ENCODE measurements around the gene THBD.

Gene THBD

DNA sequence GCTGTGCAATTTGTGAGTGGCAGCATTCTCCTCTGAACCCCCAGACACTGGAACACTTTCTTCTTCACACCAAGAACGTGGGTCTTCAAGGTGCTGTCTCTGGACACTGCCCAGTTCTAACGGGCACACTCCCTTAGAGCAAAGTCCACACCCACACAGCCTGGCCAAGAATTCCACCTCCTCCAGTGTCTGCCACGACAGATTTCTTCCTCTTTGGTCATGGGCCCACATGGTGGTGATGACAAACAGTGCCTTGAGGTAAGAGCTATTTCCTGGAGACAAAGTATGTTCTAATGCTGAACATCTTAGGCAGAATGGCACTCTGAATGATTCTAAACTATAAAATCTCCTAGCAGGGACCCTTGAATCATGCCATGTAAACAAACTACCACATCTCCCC is 39.8 kb downstream of the THBD start:
- TF ChIP-seq, protein P1, sequence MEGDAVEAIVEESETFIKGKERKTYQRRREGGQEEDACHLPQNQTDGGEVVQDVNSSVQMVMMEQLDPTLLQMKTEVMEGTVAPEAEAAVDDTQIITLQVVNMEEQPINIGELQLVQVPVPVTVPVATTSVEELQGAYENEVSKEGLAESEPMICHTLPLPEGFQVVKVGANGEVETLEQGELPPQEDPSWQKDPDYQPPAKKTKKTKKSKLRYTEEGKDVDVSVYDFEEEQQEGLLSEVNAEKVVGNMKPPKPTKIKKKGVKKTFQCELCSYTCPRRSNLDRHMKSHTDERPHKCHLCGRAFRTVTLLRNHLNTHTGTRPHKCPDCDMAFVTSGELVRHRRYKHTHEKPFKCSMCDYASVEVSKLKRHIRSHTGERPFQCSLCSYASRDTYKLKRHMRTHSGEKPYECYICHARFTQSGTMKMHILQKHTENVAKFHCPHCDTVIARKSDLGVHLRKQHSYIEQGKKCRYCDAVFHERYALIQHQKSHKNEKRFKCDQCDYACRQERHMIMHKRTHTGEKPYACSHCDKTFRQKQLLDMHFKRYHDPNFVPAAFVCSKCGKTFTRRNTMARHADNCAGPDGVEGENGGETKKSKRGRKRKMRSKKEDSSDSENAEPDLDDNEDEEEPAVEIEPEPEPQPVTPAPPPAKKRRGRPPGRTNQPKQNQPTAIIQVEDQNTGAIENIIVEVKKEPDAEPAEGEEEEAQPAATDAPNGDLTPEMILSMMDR (IDR thresholded peaks at IDR 0.05; ENCODE audit: insufficient read depth, low read length, missing control alignments) = no peak
- POLR2A ChIA-PET = no interaction called here
- no peak for DNase-seq (ENCODE audit: low read depth, low spot score)
- H3K4me3 ChIP-seq (ENCODE audit: low read depth, low read length) = no peak overlapping the region
- CTCF ChIA-PET = no interaction called here

DNA sequence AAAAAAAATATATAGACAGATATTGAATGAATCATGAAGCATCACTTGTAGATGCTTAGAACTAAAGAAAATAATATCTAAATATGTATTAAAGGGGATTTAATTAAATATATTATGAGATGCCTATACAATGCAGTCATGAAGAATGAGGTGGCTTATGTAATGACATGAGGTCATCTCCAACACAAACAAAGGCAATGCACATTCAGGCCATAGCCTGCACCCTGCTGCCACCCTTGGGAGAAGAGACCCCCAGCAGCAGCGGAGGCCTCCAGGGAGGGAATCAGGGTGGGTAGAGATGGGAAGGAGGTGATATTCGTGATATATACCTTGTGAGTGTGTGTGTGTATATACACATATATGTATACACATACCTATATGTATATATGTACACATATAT is 40.8 kb downstream of the THBD start:
- TF ChIP-seq, protein P1 (IDR thresholded peaks at IDR 0.05; ENCODE audit: insufficient read depth, low read length, missing control alignments) = no peak
- no peak for DNase-seq (ENCODE audit: low read depth, low spot score)
- ChIA-PET CTCF (no interaction called here), POLR2A (no interaction called here)
- H3K4me3 ChIP-seq (ENCODE audit: low read depth, low read length) = no peak overlapping the region

DNA sequence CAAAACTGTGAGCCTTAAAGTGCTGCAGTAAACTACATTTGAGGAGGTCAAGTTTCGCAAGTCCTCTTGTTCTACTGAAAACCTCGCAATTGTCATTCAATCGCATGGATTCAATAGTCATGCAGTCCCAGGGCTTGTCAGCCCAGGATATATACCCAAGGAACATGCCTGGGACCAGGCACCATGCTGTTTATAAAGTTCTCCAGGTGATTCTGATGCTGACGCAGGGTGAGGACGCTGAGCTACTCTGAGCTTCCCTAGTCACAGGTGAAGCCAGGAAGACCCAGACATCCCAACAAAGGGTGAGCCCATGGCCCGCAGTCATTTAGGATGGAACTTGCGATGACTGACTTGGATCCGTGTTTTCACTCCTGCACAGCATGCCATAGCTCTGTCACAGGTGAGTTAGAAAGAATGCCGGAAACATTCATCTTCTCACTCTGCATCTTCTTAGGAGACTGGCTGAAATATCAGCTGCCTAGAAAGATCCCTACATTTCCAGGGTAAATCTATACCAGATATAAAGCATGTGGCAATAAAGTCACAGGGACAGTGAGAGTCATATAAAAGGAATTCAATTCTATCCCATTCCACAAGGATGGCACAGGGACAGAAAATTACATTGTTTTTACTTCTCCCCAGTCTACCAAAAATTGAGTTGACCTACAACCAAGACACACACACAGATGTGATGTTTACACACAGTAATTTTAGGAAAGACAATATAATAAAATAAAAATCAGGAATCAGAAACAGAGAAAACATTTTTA is 41.4 kb downstream of the THBD start:
- DNase-seq (ENCODE audit: low read depth, low spot score) = no peak
- H3K4me3 ChIP-seq (ENCODE audit: low read depth, low read length) = no peak overlapping the region
- CTCF ChIA-PET = no interaction called here
- TF ChIP-seq, protein P1 (IDR thresholded peaks at IDR 0.05; ENCODE audit: insufficient read depth, low read length, missing control alignments) = no peak
- POLR2A ChIA-PET = no interaction called here

DNA sequence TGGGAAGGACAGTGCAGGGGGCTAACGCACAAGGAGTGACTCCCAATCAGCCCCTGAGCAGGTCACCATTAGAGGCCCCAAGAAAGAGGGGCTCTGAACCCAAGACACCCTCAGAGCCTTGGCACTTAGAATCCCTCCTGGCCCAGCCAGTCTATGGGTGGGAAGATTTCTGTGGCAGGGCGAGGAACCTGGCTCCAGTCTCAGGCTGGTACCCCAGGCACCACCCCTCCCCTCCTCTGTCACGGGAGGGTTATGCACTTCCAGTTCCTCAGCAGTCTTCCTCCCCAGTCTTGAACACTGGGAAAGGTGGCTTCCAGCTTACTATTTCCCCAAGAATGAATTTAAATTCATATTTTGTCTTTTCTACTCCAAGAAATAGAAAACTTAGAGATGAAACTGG is 42.0 kb downstream of the THBD start:
- ChIA-PET CTCF (no interaction called here), POLR2A (no interaction called here)
- DNase-seq (ENCODE audit: low read depth, low spot score) = no peak
- TF ChIP-seq, protein P1 (IDR thresholded peaks at IDR 0.05; ENCODE audit: insufficient read depth, low read length, missing control alignments) = no peak
- no peak overlapping the region for H3K4me3 ChIP-seq (ENCODE audit: low read depth, low read length)

DNA sequence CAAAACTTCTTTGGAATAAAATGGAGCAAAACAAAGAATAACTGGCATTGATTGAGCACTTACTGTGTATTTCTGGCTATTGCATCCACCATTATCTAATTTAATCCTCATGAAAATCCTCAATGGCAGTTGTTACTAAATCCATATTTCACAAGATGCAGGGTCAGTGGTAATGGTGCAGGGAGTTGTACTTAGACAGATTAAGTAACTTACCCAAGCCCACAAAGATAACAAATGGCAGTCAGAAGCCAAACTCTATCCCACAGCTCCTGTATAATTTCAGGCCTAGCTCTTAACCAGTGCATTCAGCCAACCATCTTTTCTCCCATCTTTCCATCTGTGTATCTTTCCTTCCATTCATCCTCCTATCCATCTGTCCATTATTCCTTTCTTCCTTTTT is 43.7 kb downstream of the THBD start:
- ChIA-PET CTCF (no interaction called here), POLR2A (no interaction called here)
- TF ChIP-seq, protein P1 (IDR thresholded peaks at IDR 0.05; ENCODE audit: insufficient read depth, low read length, missing control alignments) = no peak
- no peak for DNase-seq (ENCODE audit: low read depth, low spot score)
- no peak overlapping the region for H3K4me3 ChIP-seq (ENCODE audit: low read depth, low read length)

DNA sequence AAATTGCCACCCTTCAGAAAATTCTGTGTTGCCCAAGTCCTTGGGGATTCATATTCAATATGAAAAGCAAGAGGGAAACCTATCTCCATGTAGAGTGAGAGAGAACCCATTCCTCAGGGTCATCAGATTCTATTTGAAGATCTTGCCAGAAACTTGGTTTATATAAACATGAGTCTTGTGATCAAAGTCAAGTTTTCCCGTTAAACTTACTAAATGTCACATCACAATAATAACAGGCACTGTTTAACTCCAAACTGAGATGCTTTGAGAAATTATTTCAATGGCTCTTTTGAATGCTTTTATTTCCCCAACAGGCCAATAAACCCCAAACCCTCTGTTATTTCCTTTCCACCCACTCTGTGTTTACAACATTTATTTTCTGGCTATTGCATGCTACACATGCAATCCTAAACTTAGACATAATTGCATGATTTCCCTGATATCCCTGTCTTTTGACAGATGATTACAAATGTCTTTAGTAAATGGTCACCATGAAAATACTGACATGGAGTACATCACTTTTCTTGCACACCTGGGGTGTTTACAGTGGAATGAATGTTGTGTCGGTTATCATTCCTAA is 45.5 kb downstream of the THBD start:
- TF ChIP-seq, protein P1 (IDR thresholded peaks at IDR 0.05; ENCODE audit: insufficient read depth, low read length, missing control alignments) = no peak
- CTCF ChIA-PET = no interaction called here
- no peak overlapping the region for H3K4me3 ChIP-seq (ENCODE audit: low read depth, low read length)
- POLR2A ChIA-PET = no interaction called here
- DNase-seq (ENCODE audit: low read depth, low spot score) = no peak
